Suppressor macrophage (primary cell): ENCODE data around the gene SMU1.

Experiments
- DNase-seq, 4 experiments: peaks; one replicate each; pipeline ENCODE4 v3.0.0-alpha.2; 2020 to 2022

SMU1 gene

GRCh38 chr9:33044162-33044673, 32.3 kb downstream of the SMU1 start:
- DNase-seq: peak; percentile 95 to 97 (median 96)

- DNase-seq: no peak
These were observed 32.8 kb downstream of the SMU1 start for GRCh38 chr9:33043671-33044070.

GRCh38 chr9:33042473-33042872, 34.0 kb downstream of the SMU1 start:
- no peak for DNase-seq

GRCh38 chr9:33041432-33042188, 34.9 kb downstream of the SMU1 start:
- DNase-seq: peak; percentile 27 to 74 (median 50)

GRCh38 chr9:33040792-33041431, 35.6 kb downstream of the SMU1 start:
- no peak for DNase-seq

- no peak for DNase-seq
These were observed 43.6 kb downstream of the SMU1 start for GRCh38 chr9:33032865-33033264.

GRCh38 chr9:33032292-33032691, 44.2 kb downstream of the SMU1 start:
- DNase-seq: no peak

- DNase-seq: no peak
These were observed 46.2 kb downstream of the SMU1 start for GRCh38 chr9:33030285-33030684.

- DNase-seq: peak in 3 of 4 experiments; percentile 41 to 74 (median 63)
These were observed 47.2 kb downstream of the SMU1 start for GRCh38 chr9:33029231-33029786.

GRCh38 chr9:33025572-33026342, 50.7 kb downstream of the SMU1 start:
- peak; percentile 26 to 57 (median 42) for DNase-seq

GRCh38 chr9:33024966-33025571, 51.4 kb downstream of the SMU1 start, which contains the start of gene DNAJA1:
TSS of gene DNAJA1 (plus strand) at chr9:33025273. CDS start at chr9:33026485, 1,212 bp downstream.
- DNase-seq: peak; percentile 98 to 99 (median 99)

- DNase-seq: peak in 2 of 4 experiments; percentile 34 to 46
These were observed 52.1 kb downstream of the SMU1 start for GRCh38 chr9:33024126-33024965.

- DNase-seq: no peak
These were observed 52.8 kb downstream of the SMU1 start for GRCh38 chr9:33023661-33024060.

GRCh38 chr9:33022755-33023154, 53.7 kb downstream of the SMU1 start:
- no peak for DNase-seq

GRCh38 chr9:33022303-33022702, 54.2 kb downstream of the SMU1 start:
- no peak for DNase-seq

GRCh38 chr9:33019797-33020196, 56.7 kb downstream of the SMU1 start:
- DNase-seq: no peak

- DNase-seq: peak in 1 of 4 experiments; percentile 7
These were observed 59.0 kb downstream of the SMU1 start for GRCh38 chr9:33017283-33018041.

- DNase-seq: no peak
These were observed 61.8 kb downstream of the SMU1 start for GRCh38 chr9:33014665-33015014.

GRCh38 chr9:33013962-33014664, 62.4 kb downstream of the SMU1 start:
- no peak for DNase-seq
